ENCODE data around the gene GNA15.
A peak's percentile ranks its signal among the peaks of the same experiment; 100 is the strongest.
"Not testable (repeated sequence)": the region's sequence is repeated elsewhere in the genome, so short reads cannot be mapped to it uniquely, and the experiment has no call there.

Gene GNA15

GRCh38 chr19:3135961-3136683 is at the start of gene GNA15:
Gene GNA15 (plus strand): TSS chr19:3136033. CDS start chr19:3136451, 418 bp downstream.
- DNase-seq (ENCODE audit: low read depth), result no peak
- H3K4me3 ChIP-seq (ENCODE audit: low read depth, low read length), result no peak within 1 kb of the TSS

GRCh38 chr19:3087769-3088168 is 48.1 kb upstream of the GNA15 start:
- no peak overlapping the region for H3K4me3 ChIP-seq (ENCODE audit: low read depth, low read length)

GRCh38 chr19:3089299-3089855 is 46.5 kb upstream of the GNA15 start:
- DNase-seq (ENCODE audit: low read depth); H3K4me3 ChIP-seq (ENCODE audit: low read depth, low read length): not testable (repeated sequence)

More at GRCh38 chr19:3087769-3088168, 48.1 kb upstream of the GNA15 start:
- DNase-seq (ENCODE audit: low read depth), result no peak

- H3K4me3 ChIP-seq (ENCODE audit: low read depth, low read length), result peak overlapping the region; percentile 93
- DNase-seq (ENCODE audit: low read depth), result no peak
Observed at GRCh38 chr19:3094601-3095440, 41.0 kb upstream of the GNA15 start.

- DNase-seq (ENCODE audit: low read depth), result no peak
- peak overlapping the region; percentile 93 for H3K4me3 ChIP-seq (ENCODE audit: low read depth, low read length)
Observed at GRCh38 chr19:3095441-3096191, 40.2 kb upstream of the GNA15 start.

GRCh38 chr19:3096267-3096901 is 39.4 kb upstream of the GNA15 start:
- no peak for DNase-seq (ENCODE audit: low read depth)

GRCh38 chr19:3096902-3097326 is 38.9 kb upstream of the GNA15 start:
- H3K4me3 ChIP-seq (ENCODE audit: low read depth, low read length), result no peak overlapping the region
- DNase-seq (ENCODE audit: low read depth), result no peak

More at GRCh38 chr19:3096267-3096901, 39.4 kb upstream of the GNA15 start:
- H3K4me3 ChIP-seq (ENCODE audit: low read depth, low read length), result peak overlapping the region; percentile 93

- DNase-seq (ENCODE audit: low read depth), result no peak
- H3K4me3 ChIP-seq (ENCODE audit: low read depth, low read length), result no peak overlapping the region
Observed at GRCh38 chr19:3097442-3097871, 38.4 kb upstream of the GNA15 start.

GRCh38 chr19:3098141-3098514 is 37.7 kb upstream of the GNA15 start:
- DNase-seq (ENCODE audit: low read depth), result no peak
- H3K4me3 ChIP-seq (ENCODE audit: low read depth, low read length), result no peak overlapping the region

- peak overlapping the region; percentile 23 for H3K4me3 ChIP-seq (ENCODE audit: low read depth, low read length)
- no peak for DNase-seq (ENCODE audit: low read depth)
Observed at GRCh38 chr19:3098515-3099346, 37.1 kb upstream of the GNA15 start.

- DNase-seq (ENCODE audit: low read depth), result no peak
- no peak overlapping the region for H3K4me3 ChIP-seq (ENCODE audit: low read depth, low read length)
Observed at GRCh38 chr19:3099347-3100145, 36.3 kb upstream of the GNA15 start.

- H3K4me3 ChIP-seq (ENCODE audit: low read depth, low read length), result no peak overlapping the region
- DNase-seq (ENCODE audit: low read depth), result no peak
Observed at GRCh38 chr19:3100331-3100730, 35.5 kb upstream of the GNA15 start.

- DNase-seq (ENCODE audit: low read depth), result no peak
- no peak overlapping the region for H3K4me3 ChIP-seq (ENCODE audit: low read depth, low read length)
Observed at GRCh38 chr19:3100747-3101730, 34.8 kb upstream of the GNA15 start.

- no peak overlapping the region for H3K4me3 ChIP-seq (ENCODE audit: low read depth, low read length)
- DNase-seq (ENCODE audit: low read depth), result no peak
Observed at GRCh38 chr19:3102239-3103140, 33.3 kb upstream of the GNA15 start.

GRCh38 chr19:3104708-3104983 is 31.2 kb upstream of the GNA15 start:
- no peak for DNase-seq (ENCODE audit: low read depth)
- H3K4me3 ChIP-seq (ENCODE audit: low read depth, low read length), result no peak overlapping the region
